UCSD-AML1 (cell line): Measurements from ENCODE around the gene PDIA5.
"Not testable (repeated sequence)": the region's sequence is repeated elsewhere in the genome, so short reads cannot be mapped to it uniquely, and the experiment has no call there.

Source experiments
- DNase-seq: peaks from one replicate; lab custom pipeline; 2025; ENCODE audit not compliant: unreplicated experiment; lab: John Stamatoyannopoulos, UW

The PDIA5 gene

GRCh38 chr3:123090728-123091531 is 24.1 kb downstream of the PDIA5 start:
- DNase-seq = no peak

- DNase-seq = no peak
These were observed 25.4 kb downstream of the PDIA5 start for GRCh38 chr3:123092243-123092642.

GRCh38 chr3:123093696-123094095 is 26.9 kb downstream of the PDIA5 start:
- DNase-seq = no peak

- DNase-seq = no peak
These were observed 27.9 kb downstream of the PDIA5 start for GRCh38 chr3:123094516-123095313.

GRCh38 chr3:123096126-123096525 is 29.3 kb downstream of the PDIA5 start:
- DNase-seq = no peak

GRCh38 chr3:123096731-123097130 is 29.9 kb downstream of the PDIA5 start:
- no peak for DNase-seq

GRCh38 chr3:123098426-123099330 is 31.9 kb downstream of the PDIA5 start:
- no peak for DNase-seq

- no peak for DNase-seq
These were observed 32.7 kb downstream of the PDIA5 start for GRCh38 chr3:123099331-123100192.

- DNase-seq = no peak
These were observed 33.5 kb downstream of the PDIA5 start for GRCh38 chr3:123100193-123100776.

- no peak for DNase-seq
These were observed 35.4 kb downstream of the PDIA5 start for GRCh38 chr3:123102249-123102648.

- no peak for DNase-seq
These were observed 36.0 kb downstream of the PDIA5 start for GRCh38 chr3:123102826-123103225.

- DNase-seq = no peak
These were observed 37.7 kb downstream of the PDIA5 start for GRCh38 chr3:123104550-123104949.

GRCh38 chr3:123105201-123106189 is 38.7 kb downstream of the PDIA5 start:
- no peak for DNase-seq

- no peak for DNase-seq
These were observed 43.6 kb downstream of the PDIA5 start for GRCh38 chr3:123110282-123110975.

- no peak for DNase-seq
These were observed 44.3 kb downstream of the PDIA5 start for GRCh38 chr3:123110976-123111615.

- DNase-seq = no peak
These were observed 44.8 kb downstream of the PDIA5 start for GRCh38 chr3:123111640-123112039.

GRCh38 chr3:123112232-123112631 is 45.4 kb downstream of the PDIA5 start:
- no peak for DNase-seq

- DNase-seq = not testable (repeated sequence)
These were observed 45.8 kb downstream of the PDIA5 start for GRCh38 chr3:123112656-123113055.
